Central memory CD8-positive, alpha-beta T cell (primary cell): Measurements from ENCODE around the gene MYCBPAP.
A peak's percentile ranks its signal among the peaks of the same experiment; 100 is the strongest.

Experiments
- ATAC-seq: fragments of 150-1000 bp; cut with Tn5 transposase; replicated peaks from 2 replicates; pipeline ENCODE4 v1.10.0; 2022; ENCODE audit warnings: mild to moderate bottlenecking, moderate FRiP score, moderate number of reproducible peaks; ENCODE audit not compliant: poor library complexity, severe bottlenecking; ENCODE audit errors: extremely low read depth
- DNase-seq, 2 donors: peaks; one replicate each; pipeline ENCODE4 v3.0.0; 2021; ENCODE audit warnings: low spot score in 2 of 2
- H3K27ac Mint-ChIP-seq: one replicate; pipeline ENCODE4 v1.8.0; 2022; ENCODE audit warnings: low read depth, mild to moderate bottlenecking, moderate library complexity, mixed read lengths
- H3K27me3 Mint-ChIP-seq: one replicate; pipeline ENCODE4 v1.8.0; 2022; ENCODE audit warnings: mixed read lengths
- H3K36me3 Mint-ChIP-seq: one replicate; pipeline ENCODE4 v1.8.0; 2022; ENCODE audit warnings: mild to moderate bottlenecking, moderate library complexity, mixed read lengths; ENCODE audit not compliant: insufficient read depth
- H3K4me1 Mint-ChIP-seq: one replicate; pipeline ENCODE4 v1.8.0; 2022; ENCODE audit warnings: mixed read lengths
- H3K4me3 Mint-ChIP-seq: one replicate; pipeline ENCODE4 v1.8.0; 2022; ENCODE audit warnings: mild to moderate bottlenecking, moderate library complexity, mixed read lengths
- H3K9me3 Mint-ChIP-seq: one replicate; pipeline ENCODE4 v1.8.0; 2022; ENCODE audit warnings: mixed read lengths

MYCBPAP gene

GRCh38 chr17:50484386-50485155, 23.7 kb upstream of the MYCBPAP start:
- no peak for DNase-seq
- H3K36me3 Mint-ChIP-seq, result peaks cover 22% of the 10 kb centered on the region
- peak overlapping the region; percentile 22 for H3K27ac Mint-ChIP-seq
- H3K4me3 Mint-ChIP-seq, result no peak overlapping the region
- no peaks in the 10 kb centered on the region for H3K27me3 Mint-ChIP-seq
- no peaks in the 10 kb centered on the region for H3K9me3 Mint-ChIP-seq
- no peak for ATAC-seq
- H3K4me1 Mint-ChIP-seq, result peaks cover 9% of the 10 kb centered on the region

DNA sequence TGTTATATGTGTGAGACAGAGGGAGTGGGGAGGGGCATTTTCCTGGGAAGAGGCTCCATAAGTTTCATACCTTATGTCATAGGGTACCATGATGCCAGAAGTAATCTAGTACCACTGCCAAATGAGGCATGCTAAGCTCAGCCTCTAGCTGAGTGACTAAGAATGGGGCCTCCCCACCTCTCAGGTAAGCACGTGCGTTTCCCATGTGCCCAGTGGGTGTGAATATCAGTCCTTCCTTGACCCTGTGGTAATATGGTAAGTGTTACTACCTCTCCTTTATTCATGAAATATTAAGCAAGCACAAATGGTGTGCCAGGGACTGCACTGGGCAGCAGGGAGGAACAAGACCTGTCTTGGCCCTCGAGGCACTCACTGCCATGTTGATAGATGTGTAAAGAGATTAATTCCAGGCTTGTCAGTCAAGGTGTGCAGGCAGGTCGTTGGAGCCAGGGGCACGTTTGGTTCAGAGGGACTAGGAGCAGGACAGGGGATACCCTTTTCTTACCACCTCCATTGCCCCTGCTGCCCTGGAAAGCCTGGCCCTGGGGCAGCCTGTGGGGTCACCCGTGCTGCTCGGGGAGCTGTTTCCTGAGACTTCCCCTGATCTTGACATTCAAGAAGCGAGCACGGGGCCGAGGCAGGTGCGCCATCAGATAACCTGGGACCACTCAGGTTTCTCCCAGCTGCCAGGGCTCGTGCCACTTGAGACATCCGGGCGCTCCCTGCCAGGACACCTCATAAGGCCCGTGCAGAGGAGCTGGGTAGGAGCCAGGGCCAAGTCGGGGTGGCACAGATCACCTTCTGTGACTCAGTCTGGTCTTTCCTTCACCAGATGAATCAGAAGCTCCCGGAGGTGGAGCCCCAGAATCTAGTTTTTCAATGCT, 20.8 kb upstream of the MYCBPAP start:
- H3K36me3 Mint-ChIP-seq, result peaks cover 22% of the 10 kb centered on the region
- DNase-seq (no peak), ATAC-seq (no peak)
- H3K4me1 Mint-ChIP-seq, result no peaks in the 10 kb centered on the region
- H3K27me3 Mint-ChIP-seq, result no peaks in the 10 kb centered on the region
- no peak overlapping the region for H3K27ac Mint-ChIP-seq
- no peaks in the 10 kb centered on the region for H3K9me3 Mint-ChIP-seq
- H3K4me3 Mint-ChIP-seq, result no peak overlapping the region

GRCh38 chr17:50488880-50489279, 19.4 kb upstream of the MYCBPAP start:
- no peak overlapping the region for H3K27ac Mint-ChIP-seq
- DNase-seq (no peak), ATAC-seq (no peak)
- no peaks in the 10 kb centered on the region for H3K4me1 Mint-ChIP-seq
- H3K4me3 Mint-ChIP-seq, result no peak overlapping the region
- no peaks in the 10 kb centered on the region for H3K9me3 Mint-ChIP-seq
- H3K36me3 Mint-ChIP-seq, result peaks cover 16% of the 10 kb centered on the region
- no peaks in the 10 kb centered on the region for H3K27me3 Mint-ChIP-seq

DNA sequence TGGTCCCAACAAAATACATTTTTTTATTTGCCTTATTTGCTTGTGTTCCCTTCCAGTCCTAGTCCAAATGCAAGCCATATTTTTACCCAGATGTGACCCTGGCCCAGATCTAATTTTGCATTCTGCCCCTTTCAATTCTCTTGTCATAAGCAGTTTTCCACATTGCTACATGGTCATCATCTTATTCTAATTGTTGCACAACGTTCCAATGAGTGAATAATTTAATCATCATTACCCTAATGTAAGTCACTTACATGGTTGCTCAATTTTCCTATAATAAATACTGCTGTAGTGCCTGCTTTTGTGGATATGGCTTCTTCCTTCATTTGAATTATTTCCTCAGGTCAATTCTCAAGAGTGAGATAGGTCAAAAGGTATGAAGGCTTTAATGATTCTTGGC, 16.7 kb upstream of the MYCBPAP start:
- no peaks in the 10 kb centered on the region for H3K9me3 Mint-ChIP-seq
- H3K27ac Mint-ChIP-seq, result no peak overlapping the region
- DNase-seq (no peak), ATAC-seq (no peak)
- no peaks in the 10 kb centered on the region for H3K4me1 Mint-ChIP-seq
- H3K27me3 Mint-ChIP-seq, result no peaks in the 10 kb centered on the region
- peaks cover 3% of the 10 kb centered on the region for H3K36me3 Mint-ChIP-seq
- no peak overlapping the region for H3K4me3 Mint-ChIP-seq

DNA sequence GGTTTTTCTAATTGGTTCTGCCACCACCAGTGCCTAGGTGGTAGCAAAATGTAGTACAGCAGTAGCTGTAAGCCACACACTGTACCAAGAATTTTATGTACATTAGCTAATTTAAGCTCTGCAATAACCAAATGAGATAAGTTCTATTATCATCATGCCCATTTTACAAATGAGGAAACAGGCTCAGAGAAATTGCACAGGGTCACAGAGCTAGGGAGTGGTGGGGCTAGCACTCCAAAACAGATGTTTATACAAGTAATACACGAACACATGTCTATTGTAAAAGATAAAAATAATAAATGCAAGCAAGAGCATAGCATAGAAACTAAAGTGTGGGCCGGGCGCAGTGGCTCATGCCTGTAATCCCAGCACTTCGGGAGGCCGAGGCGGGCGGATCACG, 16.0 kb upstream of the MYCBPAP start:
- Mint-ChIP-seq H3K27ac (no peak overlapping the region), H3K9me3 (no peaks in the 10 kb centered on the region), H3K36me3 (peaks cover 3% of the 10 kb centered on the region), H3K4me3 (no peak overlapping the region), H3K4me1 (no peaks in the 10 kb centered on the region), H3K27me3 (no peaks in the 10 kb centered on the region)
- ATAC-seq (no peak), DNase-seq (no peak)

DNA sequence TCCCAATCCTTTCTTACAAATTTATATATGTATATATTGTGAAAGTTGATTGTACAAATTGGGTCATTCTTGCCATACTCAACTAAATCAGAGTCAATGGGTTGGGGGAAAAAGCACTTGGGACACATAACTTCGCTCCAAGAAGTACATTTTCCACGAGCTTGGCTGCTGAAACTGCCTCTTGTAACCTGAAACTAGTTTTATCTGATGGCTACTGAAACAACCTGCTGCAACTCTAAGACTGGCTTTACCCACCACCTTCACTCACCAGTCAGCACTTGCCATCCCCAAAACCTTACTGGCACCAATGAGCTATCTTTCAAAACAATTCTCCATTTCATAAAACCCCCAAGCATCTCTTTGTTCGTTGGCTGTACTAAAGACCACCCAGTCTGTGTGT, 14.5 kb upstream of the MYCBPAP start:
- peaks cover 4% of the 10 kb centered on the region for H3K36me3 Mint-ChIP-seq
- DNase-seq (no peak), ATAC-seq (no peak)
- H3K27ac Mint-ChIP-seq, result no peak overlapping the region
- no peaks in the 10 kb centered on the region for H3K4me1 Mint-ChIP-seq
- no peaks in the 10 kb centered on the region for H3K27me3 Mint-ChIP-seq
- H3K9me3 Mint-ChIP-seq, result no peaks in the 10 kb centered on the region
- H3K4me3 Mint-ChIP-seq, result no peak overlapping the region

DNA sequence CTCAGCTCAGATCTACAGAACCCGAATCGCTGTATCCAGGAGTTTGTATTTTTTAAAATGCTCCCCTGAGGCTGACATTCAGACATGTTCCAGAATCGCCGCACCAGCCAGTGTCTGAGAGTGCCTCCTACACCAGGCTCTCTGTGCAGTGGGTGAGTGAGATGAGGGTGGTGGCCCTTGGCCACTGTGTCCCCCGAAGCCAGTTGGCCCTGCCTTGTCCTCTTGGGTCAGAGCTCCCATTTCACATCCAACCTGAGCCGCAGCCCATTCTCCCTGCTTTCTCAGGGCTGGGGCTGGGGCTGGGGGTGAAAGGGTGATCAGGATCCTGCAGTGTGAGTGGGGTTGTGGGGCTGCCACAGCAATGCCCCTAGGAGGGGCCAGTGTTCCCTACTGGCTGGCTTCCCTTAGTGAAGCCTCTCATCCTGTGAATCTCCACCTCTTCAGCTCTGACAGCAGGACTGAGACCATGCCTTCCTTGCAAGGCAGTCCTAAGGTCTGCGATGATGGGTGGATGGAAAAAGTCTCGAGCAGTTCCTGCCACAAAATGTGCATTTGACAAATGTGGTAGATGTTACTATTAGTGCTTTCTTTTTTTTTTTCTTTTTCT, 12.9 kb upstream of the MYCBPAP start:
- Mint-ChIP-seq H3K4me1 (no peaks in the 10 kb centered on the region), H3K4me3 (no peak overlapping the region), H3K36me3 (peaks cover 4% of the 10 kb centered on the region), H3K9me3 (no peaks in the 10 kb centered on the region), H3K27ac (no peak overlapping the region), H3K27me3 (no peaks in the 10 kb centered on the region)
- DNase-seq (no peak), ATAC-seq (no peak)

DNA sequence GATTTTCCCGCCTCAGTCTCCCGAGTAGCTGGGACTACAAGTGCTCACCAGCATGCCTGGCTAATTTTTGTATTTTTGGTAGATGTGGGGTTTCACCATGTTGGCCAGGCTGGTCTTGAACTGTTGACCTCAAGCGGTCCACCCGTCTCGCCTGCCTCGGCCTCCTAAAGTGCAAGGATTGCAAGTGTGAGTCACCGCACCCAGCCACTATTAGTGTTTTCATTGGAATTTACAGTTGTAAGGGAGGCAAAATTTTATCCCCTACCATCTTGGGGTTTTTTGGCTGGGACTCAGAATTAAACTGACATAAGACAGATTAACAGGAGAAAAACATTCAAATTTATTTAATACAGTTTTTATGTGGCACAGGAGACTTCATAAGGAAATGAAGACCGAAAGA, 12.3 kb upstream of the MYCBPAP start:
- Mint-ChIP-seq H3K4me3 (no peak overlapping the region), H3K36me3 (peaks cover 4% of the 10 kb centered on the region), H3K9me3 (no peaks in the 10 kb centered on the region), H3K27ac (no peak overlapping the region), H3K27me3 (no peaks in the 10 kb centered on the region), H3K4me1 (no peaks in the 10 kb centered on the region)
- DNase-seq (no peak), ATAC-seq (no peak)

DNA sequence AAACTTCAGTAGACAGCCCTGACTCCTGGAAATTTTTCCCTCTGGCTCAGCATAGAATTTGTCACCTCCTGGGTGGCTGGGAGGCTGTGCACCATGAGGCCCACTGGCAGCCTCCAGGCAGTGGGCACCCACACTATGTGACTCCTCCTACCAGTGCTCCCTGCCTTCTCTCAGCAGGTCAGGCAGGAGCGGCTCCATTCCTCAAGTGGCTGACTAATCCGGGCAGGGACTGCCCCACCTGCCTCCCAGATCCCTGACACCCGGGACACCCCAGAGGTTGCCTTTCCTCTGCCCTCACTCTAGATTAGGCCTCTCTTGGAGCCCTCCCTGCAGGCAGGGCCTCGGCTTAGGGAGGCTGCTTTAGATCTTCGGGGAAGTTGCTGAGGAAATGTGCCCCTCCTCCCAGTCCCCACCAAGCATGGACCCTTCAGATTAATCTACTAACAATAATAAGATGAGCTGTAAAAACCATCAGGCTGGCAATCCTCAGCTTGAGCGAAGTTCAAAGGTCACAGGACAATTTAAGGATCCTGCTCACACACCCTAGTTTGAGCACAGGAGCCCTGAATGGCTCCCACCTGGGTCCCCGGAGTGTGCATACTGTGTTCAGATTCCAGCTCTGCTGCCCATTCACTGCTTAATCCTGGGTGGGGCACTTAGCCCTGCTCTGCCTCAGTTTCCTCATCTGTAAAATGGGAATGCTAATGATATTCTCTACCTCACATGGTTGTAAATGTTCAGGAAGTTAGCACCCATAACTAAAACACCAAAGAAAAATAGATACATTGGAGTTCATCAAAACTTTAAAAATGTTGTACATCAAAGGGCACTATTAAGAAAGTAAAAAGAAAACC, 10.0 kb upstream of the MYCBPAP start:
- no peaks in the 10 kb centered on the region for H3K27me3 Mint-ChIP-seq
- H3K4me3 Mint-ChIP-seq, result no peak overlapping the region
- H3K36me3 Mint-ChIP-seq, result peaks cover 4% of the 10 kb centered on the region
- no peak overlapping the region for H3K27ac Mint-ChIP-seq
- no peaks in the 10 kb centered on the region for H3K4me1 Mint-ChIP-seq
- no peaks in the 10 kb centered on the region for H3K9me3 Mint-ChIP-seq
- DNase-seq, result no peak
- ATAC-seq, result no peak

- H3K4me1 Mint-ChIP-seq, result no peaks in the 10 kb centered on the region
- no peaks in the 10 kb centered on the region for H3K9me3 Mint-ChIP-seq
These were observed 9.0 kb upstream of the MYCBPAP start for GRCh38 chr17:50499270-50499669.

GRCh38 chr17:50499721-50500120, 8.5 kb upstream of the MYCBPAP start:
- Mint-ChIP-seq H3K9me3 (no peaks in the 10 kb centered on the region), H3K27ac (no peak overlapping the region), H3K36me3 (peaks cover 1% of the 10 kb centered on the region), H3K27me3 (no peaks in the 10 kb centered on the region), H3K4me3 (no peak overlapping the region), H3K4me1 (no peaks in the 10 kb centered on the region)
- DNase-seq, result no peak
- no peak for ATAC-seq

More at GRCh38 chr17:50499270-50499669, 9.0 kb upstream of the MYCBPAP start:
- DNase-seq (no peak), ATAC-seq (no peak)
- Mint-ChIP-seq H3K36me3 (peaks cover 4% of the 10 kb centered on the region), H3K4me3 (no peak overlapping the region), H3K27me3 (no peaks in the 10 kb centered on the region), H3K27ac (no peak overlapping the region)

DNA sequence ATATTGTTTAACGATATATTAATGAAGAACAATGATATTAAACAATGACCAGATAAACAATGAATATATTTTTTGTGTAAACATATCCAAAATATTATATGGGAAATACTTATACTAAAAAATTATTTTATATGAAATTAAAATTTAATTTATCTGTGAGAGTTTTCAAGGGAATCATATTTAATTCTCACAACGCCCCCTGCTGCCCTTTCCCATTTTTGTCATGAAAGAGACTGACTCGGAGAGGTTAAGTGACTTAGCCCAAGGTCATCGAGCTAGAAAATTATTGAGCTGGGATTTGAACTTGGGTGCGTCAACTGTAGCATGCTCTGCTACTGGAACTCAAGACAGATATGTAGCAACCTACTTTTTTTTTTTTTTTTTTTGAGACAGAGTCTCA, 7.2 kb upstream of the MYCBPAP start:
- no peaks in the 10 kb centered on the region for H3K9me3 Mint-ChIP-seq
- no peak overlapping the region for H3K4me3 Mint-ChIP-seq
- DNase-seq (no peak), ATAC-seq (no peak)
- H3K36me3 Mint-ChIP-seq, result peaks cover 1% of the 10 kb centered on the region
- no peak overlapping the region for H3K27ac Mint-ChIP-seq
- H3K27me3 Mint-ChIP-seq, result no peaks in the 10 kb centered on the region
- H3K4me1 Mint-ChIP-seq, result no peaks in the 10 kb centered on the region
